LNCAP (cell line): ENCODE measurements around the gene SLC39A11.

ENCODE experiments used
- TF ChIP-seq, protein P1 (sequence below): fragments of 450-650 bp; IDR thresholded peaks from 2 replicates; pipeline ENCODE4 v1.5.1; 2017; ENCODE audit warnings: mild to moderate bottlenecking

The SLC39A11 gene

DNA sequence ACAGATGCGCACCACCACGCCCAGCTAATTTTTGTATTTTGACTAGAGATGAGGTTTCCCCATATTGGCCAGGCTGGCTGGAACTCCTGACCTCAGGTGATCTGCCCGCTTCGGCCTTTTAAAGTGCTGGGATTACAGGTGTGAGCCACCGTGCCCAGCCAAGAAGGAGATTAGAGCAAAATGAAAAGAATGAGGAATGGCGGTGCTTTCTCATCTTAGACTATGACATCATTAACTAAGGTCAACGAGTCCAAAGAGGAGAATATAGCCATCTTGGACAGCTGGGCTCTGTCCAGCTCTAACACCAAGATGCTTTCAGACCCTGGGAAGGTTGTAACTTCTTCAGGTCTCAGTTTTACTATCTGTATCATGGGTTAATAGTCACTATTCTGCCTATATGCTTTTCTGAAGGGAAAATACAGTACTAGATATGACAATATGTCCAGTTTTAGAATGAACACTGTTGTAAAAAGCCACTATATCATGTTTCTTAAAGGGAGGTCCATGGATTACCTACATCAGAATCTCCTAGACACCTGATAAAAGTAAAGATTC, 76.7 kb downstream of the SLC39A11 start:
- TF ChIP-seq, protein P1, sequence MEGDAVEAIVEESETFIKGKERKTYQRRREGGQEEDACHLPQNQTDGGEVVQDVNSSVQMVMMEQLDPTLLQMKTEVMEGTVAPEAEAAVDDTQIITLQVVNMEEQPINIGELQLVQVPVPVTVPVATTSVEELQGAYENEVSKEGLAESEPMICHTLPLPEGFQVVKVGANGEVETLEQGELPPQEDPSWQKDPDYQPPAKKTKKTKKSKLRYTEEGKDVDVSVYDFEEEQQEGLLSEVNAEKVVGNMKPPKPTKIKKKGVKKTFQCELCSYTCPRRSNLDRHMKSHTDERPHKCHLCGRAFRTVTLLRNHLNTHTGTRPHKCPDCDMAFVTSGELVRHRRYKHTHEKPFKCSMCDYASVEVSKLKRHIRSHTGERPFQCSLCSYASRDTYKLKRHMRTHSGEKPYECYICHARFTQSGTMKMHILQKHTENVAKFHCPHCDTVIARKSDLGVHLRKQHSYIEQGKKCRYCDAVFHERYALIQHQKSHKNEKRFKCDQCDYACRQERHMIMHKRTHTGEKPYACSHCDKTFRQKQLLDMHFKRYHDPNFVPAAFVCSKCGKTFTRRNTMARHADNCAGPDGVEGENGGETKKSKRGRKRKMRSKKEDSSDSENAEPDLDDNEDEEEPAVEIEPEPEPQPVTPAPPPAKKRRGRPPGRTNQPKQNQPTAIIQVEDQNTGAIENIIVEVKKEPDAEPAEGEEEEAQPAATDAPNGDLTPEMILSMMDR = no peak

DNA sequence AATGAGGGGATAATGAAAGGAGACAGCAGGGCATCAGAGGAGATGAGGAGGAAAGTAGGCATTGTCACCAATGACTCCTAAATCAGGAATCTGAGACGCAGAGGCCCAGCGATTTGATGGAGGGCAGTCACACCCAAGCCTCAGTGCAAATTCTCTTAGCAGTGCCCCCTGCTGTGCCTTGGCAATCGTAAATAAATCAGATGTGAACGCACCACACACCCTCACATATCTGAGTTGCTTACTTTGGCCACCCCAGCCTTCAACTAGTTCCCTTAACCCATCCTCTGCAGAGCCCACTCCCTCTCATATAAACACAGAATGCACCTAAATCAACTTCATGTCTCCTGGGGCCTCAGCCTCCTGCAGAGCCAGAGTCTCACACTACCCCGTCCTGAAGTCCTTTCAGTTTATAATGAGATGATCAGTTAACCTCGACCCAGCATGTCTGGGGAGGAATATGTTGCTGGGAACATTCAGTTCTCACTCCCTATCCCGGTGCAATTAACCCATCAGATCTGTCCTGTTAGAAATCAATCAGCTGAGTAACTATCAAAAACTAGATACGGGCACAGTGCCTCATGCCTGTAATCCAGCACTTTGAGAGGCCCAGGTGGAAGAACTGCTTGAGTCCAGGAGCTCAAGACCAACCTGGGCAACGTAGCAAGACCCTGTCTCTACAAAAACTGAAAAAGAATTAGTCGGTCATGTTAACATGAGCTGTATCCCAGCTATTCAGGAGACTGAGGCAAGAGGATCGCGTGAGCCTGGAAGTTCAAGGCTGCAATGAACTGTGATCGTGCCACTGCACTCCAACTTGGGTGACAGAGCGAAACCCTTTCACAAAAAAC, 78.4 kb downstream of the SLC39A11 start:
- TF ChIP-seq, protein P1 = no peak

GRCh38 chr17:73013301-73013700, 79.2 kb downstream of the SLC39A11 start:
- TF ChIP-seq, protein P1 = no peak

- TF ChIP-seq, protein P1 = no peak
These were observed 81.4 kb downstream of the SLC39A11 start for GRCh38 chr17:73011016-73011486.

- TF ChIP-seq, protein P1 = no peak
These were observed 82.1 kb downstream of the SLC39A11 start for GRCh38 chr17:73010414-73010813.

DNA sequence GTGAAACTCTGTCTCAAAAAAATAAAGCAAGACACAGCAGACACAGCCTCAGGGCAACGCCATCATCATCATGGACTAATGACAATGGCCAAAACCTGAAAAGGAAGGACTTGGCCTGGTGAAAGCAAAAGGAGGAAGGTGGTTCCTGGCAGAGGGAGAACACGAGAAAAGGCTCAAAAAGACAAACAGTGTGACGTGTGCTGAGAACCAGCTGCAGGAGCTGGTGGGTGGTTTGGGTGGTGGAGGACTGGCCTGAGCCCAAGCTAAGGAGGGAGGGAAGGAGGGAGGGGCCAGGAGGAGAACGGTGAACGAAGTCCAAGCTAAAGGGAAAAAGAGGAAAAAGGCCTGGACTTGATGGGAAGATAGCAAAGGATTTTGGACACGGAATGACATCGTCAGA, 85.1 kb downstream of the SLC39A11 start:
- TF ChIP-seq, protein P1 = no peak

- TF ChIP-seq, protein P1 = no peak
These were observed 87.1 kb downstream of the SLC39A11 start for GRCh38 chr17:73005360-73005759.
